ENCODE data around the gene KCNK3.

GRCh38 chr2:26756337-26756736, 63.8 kb downstream of the KCNK3 start:
- TF ChIP-seq CTCF (IDR thresholded peaks at IDR 0.05) (no peak), REST (IDR thresholded peaks at IDR 0.05; ENCODE audit: insufficient read depth in 1 of 2, low read depth in 2 of 2, low read length in 1 of 2) (no peak)
